HG02973 (cell line): ENCODE data around the gene NPAS4.
A peak's percentile ranks its signal among the peaks of the same experiment; 100 is the strongest.
"Not testable (repeated sequence)": the region's sequence is repeated elsewhere in the genome, so short reads cannot be mapped to it uniquely, and the experiment has no call there.

Experiments used
- ATAC-seq: cut with Tn5 transposase; IDR thresholded peaks from one replicate; pipeline ENCODE4 v1.9.1; 2021; ENCODE audit warnings: moderate library complexity; ENCODE audit not compliant: unreplicated experiment

Gene NPAS4

DNA sequence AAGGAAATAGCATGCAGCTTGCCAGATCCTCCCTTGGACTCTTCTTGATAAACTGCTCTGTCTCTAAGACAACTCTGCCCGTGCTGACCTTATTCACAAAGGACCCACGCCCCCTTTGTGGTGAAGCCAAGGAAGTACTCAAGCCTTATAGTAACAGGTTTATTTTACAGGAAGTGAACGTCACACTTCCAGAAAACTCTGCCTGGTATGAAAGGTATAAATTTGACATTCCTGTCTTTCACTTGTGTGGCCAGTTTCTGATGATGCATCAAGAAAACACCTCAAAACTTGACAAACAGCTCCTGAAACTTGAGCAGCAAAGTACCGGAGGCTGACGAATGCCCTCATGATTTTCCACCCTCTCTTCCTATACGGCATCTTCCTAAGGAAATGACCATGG lies 33.4 kb downstream of the NPAS4 start:
- no peak for ATAC-seq

GRCh38 chr11:66454828-66455227 lies 34.0 kb downstream of the NPAS4 start:
- ATAC-seq, result no peak

GRCh38 chr11:66457826-66458225 lies 37.0 kb downstream of the NPAS4 start:
- no peak for ATAC-seq

GRCh38 chr11:66459138-66459778 lies 38.4 kb downstream of the NPAS4 start:
- no peak for ATAC-seq

- no peak for ATAC-seq
Observed at GRCh38 chr11:66462010-66462409, 41.2 kb downstream of the NPAS4 start.

- no peak for ATAC-seq
Observed at GRCh38 chr11:66462911-66463310, 42.1 kb downstream of the NPAS4 start.

GRCh38 chr11:66464116-66464515 lies 43.3 kb downstream of the NPAS4 start:
- not testable (repeated sequence) for ATAC-seq

DNA sequence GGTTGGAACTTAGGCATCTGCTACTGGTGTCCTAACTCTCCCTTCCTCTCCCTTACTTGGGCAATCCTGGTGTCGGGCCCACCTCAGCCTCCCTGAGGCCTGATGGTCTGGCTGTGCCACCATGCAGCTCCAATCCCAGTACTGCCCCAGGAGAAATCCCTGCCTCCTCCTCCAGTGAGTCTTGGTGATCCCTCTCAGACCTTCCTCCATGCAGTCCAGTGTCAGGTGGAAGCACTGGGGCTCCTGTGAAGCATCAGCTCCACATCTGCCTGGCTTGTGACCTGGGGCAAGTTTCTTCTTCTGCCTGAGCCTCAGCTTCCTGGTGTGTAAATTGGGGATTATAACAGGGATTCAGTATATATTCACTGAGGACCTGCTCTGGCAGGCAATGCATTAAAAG lies 44.1 kb downstream of the NPAS4 start:
- no peak for ATAC-seq

- no peak for ATAC-seq
Observed at GRCh38 chr11:66465373-66466224, 44.8 kb downstream of the NPAS4 start.

- ATAC-seq, result peak; percentile 64
Observed at GRCh38 chr11:66466225-66467033, 45.6 kb downstream of the NPAS4 start, which contains the start of gene PELI3. PELI3 (plus strand) TSS chr11:66466905; CDS start chr11:66468129, 1,224 bp downstream.

- peak; percentile 42 for ATAC-seq
Observed at GRCh38 chr11:66467034-66467659, 46.3 kb downstream of the NPAS4 start.

GRCh38 chr11:66467756-66468155 lies 46.9 kb downstream of the NPAS4 start:
- ATAC-seq, result no peak

- no peak for ATAC-seq
Observed at GRCh38 chr11:66468691-66469090, 47.9 kb downstream of the NPAS4 start.

GRCh38 chr11:66469441-66469840 lies 48.6 kb downstream of the NPAS4 start:
- ATAC-seq, result no peak

- ATAC-seq, result no peak
Observed at GRCh38 chr11:66470015-66470414, 49.2 kb downstream of the NPAS4 start.

- no peak for ATAC-seq
Observed at GRCh38 chr11:66471142-66471541, 50.3 kb downstream of the NPAS4 start.

DNA sequence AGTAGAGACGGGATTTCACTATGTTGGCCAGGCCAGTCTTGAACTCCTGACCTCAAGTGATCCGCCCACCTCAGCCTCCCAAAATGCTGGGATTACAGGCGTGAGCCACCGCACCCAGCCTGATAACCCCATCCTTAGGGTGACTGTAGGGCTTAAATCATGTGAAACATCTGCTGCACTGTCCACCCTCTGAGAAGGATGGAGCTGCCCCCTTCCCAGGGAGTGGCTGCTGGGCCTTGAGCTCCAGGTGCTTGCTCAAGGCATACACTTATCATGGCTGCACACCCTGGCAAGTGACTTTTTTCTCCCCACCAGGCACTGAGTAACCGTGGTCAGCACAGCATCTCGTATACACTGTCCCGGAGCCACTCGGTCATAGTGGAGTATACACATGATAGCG lies 51.2 kb downstream of the NPAS4 start:
- ATAC-seq, result no peak

GRCh38 chr11:66473167-66473566 lies 52.3 kb downstream of the NPAS4 start:
- no peak for ATAC-seq

DNA sequence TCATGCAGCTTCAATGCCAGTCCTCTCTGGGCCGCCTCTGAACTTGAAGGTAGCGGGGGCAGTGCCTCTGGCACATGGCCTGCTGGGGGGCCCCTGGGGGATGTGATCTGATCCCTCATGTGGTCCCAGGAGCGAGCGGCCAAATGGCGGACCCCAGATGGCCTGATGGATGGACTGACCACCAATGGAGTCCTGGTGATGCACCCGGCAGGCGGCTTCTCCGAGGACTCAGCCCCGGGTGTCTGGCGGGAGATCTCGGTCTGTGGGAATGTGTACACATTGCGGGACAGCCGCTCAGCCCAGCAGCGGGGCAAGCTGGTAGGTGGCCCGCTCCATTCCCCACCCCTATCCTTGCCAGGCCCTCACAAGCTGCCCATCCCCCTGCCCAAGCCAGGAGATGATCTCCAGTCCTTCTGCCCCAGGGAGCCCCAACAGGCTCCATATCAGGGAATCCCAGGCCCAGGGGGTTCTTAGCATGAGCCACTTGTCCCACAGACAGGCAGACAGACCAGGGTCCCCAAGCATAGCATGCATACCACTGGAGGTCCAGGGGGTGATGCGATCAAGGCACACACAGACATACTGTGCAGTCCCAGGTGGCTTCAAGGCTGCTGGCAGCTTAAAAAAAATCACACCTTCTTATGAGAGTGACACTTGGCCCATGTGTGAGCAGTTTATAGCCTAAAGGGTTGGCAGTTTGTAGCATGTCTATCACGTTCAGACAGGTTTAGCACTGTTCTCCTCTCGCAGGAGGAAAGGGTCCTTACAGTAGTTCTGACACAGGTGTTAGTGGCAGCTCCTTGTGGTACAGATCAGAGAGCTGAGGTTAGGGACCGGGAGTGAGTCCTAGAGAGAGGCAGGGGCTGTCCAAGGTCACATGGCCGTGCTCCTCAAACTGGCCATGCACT lies 53.0 kb downstream of the NPAS4 start:
- ATAC-seq, result no peak
